GM12878 (cell line): ENCODE data around the gene RAD51B. TPM values are rescaled to one million over a fixed set of nuclear protein-coding genes. Genes with fewer than 3 reads are reported as not detected.
A peak's percentile ranks its signal among the peaks of the same experiment; 100 is the strongest.

ENCODE experiments used
- ATAC-seq: fragments of 200-7000 bp; cut with Tn5 transposase; 3 replicates; pipeline ENCODE4 v1.9.1; 2020; ENCODE audit warnings: mild to moderate bottlenecking, moderate library complexity
- BruUV-seq: library from RNA; stranded (reverse); fragments of 400-500 nt; replicated peaks from 2 replicates; lab custom pipeline; 2021; lab: Mats Ljungman, UMichigan
- CTCF ChIA-PET: fragments of 300-600 bp; sonication (Branson Sonifier 250); formaldehyde crosslinking; extraction: SDS; loops from one replicate; lab custom pipeline; 2021; ENCODE audit warnings: inconsistent platforms; lab: Yijun Ruan, JAX
- POLR2A ChIA-PET: fragments of 350-600 bp; formaldehyde crosslinking; extraction: SDS; loops from one replicate; lab custom pipeline; 2021; ENCODE audit warnings: inconsistent platforms; lab: Charles Lee
- RAD21 ChIA-PET: fragments of 300-600 bp; sonication (Branson Sonifier 250); formaldehyde crosslinking; loops from one replicate; lab custom pipeline; 2023; ENCODE audit warnings: antibody characterized with exemption; ENCODE audit not compliant: unreplicated experiment; lab: Charles Lee
- SMC1A ChIA-PET: fragments of 300-600 bp; sonication (Branson Sonifier 250); formaldehyde crosslinking; loops from one replicate; lab custom pipeline; 2023; ENCODE audit not compliant: unreplicated experiment, uncharacterized antibody; lab: Charles Lee
- DNase-seq: peaks from one replicate; pipeline ENCODE4 v3.0.0-alpha.2; 2011; ENCODE audit warnings: low read depth, low spot score
- FAIRE-seq: peaks from 3 replicates; lab custom pipeline; 2011; peaks lifted over from hg19 to GRCh38; lab: Jason Lieb, UNC
- H2AFZ ChIP-seq: 2 replicates; pipeline ENCODE4 v1.6.0; 2011; ENCODE audit warnings: low read depth, low read length, control low read depth; ENCODE audit not compliant: control insufficient read depth
- H3K27ac ChIP-seq: 2 replicates; pipeline ENCODE4 v1.5.1; 2011; ENCODE audit warnings: control low read depth; ENCODE audit not compliant: control insufficient read depth, insufficient read depth
- H3K27me3 ChIP-seq, 2 experiments: replicated peaks in 1 of 2; 2 replicates each; pipeline versions ENCODE4 v1.6.0 to v1.6.1; 2011; ENCODE audit warnings: low read length in 1 of 2; ENCODE audit not compliant: control insufficient read depth in 2 of 2, insufficient read depth in 2 of 2
- H3K36me3 ChIP-seq, 2 experiments: 2 replicates each; pipeline ENCODE4 v1.5.1; 2011; ENCODE audit warnings: low read length in 1 of 2; ENCODE audit not compliant: control insufficient read depth in 2 of 2, insufficient read depth in 2 of 2
- H3K4me1 ChIP-seq: 2 replicates; pipeline ENCODE4 v1.6.1; 2011; ENCODE audit warnings: mild to moderate bottlenecking, low read length, moderate library complexity, mixed read lengths; ENCODE audit not compliant: control insufficient read depth, insufficient read depth
- H3K4me2 ChIP-seq: 2 replicates; pipeline ENCODE4 v1.6.0; 2011; ENCODE audit warnings: control low read depth; ENCODE audit not compliant: control insufficient read depth, insufficient read depth
- H3K4me3 ChIP-seq: fragments of 200-600 bp; sonication (generic); 2 replicates; pipeline ENCODE4 v1.5.1; 2016
- H3K79me2 ChIP-seq: 2 replicates; pipeline ENCODE4 v1.6.0; 2011; ENCODE audit warnings: low read length; ENCODE audit not compliant: control insufficient read depth, insufficient read depth
- H3K9ac ChIP-seq: 2 replicates; pipeline ENCODE4 v1.8.0; 2011; ENCODE audit warnings: low read length, control low read depth, mixed read lengths; ENCODE audit not compliant: control insufficient read depth, insufficient read depth
- H3K9me3 ChIP-seq: replicated peaks from 3 replicates; pipeline ENCODE4 v1.5.1; 2011; ENCODE audit warnings: mild to moderate bottlenecking, low read length; ENCODE audit not compliant: control insufficient read depth, insufficient read depth
- H4K20me1 ChIP-seq: 2 replicates; pipeline ENCODE4 v1.6.0; 2011; ENCODE audit not compliant: control insufficient read depth, insufficient read depth
- IKZF1 ChIP-seq: fragments of 450-650 bp; conservative IDR thresholded peaks from 2 replicates; pipeline ENCODE4 v1.6.1; 2017; ENCODE audit warnings: antibody characterized with exemption, mild to moderate bottlenecking
- NR2C2 ChIP-seq: IDR thresholded peaks from 2 replicates; pipeline ENCODE4 v1.6.1; 2011; ENCODE audit warnings: borderline replicate concordance, low read depth; ENCODE audit not compliant: control insufficient read depth, insufficient read length
- PAX5 ChIP-seq: IDR thresholded peaks from 2 replicates; pipeline ENCODE4 v1.6.1; 2011; ENCODE audit warnings: low read depth, low read length, borderline replicate concordance
- RAD51 ChIP-seq: fragments of 450-650 bp; IDR thresholded peaks from 2 replicates; pipeline ENCODE4 v1.6.1; 2016; ENCODE audit warnings: moderate library complexity, mild to moderate bottlenecking, inconsistent platforms
- SRF ChIP-seq, 2 experiments: IDR thresholded peaks; 2 replicates each; pipeline ENCODE4 v1.6.1; 2011; ENCODE audit warnings: low read depth in 2 of 2, low read length in 2 of 2, mild to moderate bottlenecking in 1 of 2, moderate library complexity in 1 of 2
- WRNIP1 ChIP-seq: IDR thresholded peaks from 2 replicates; pipeline ENCODE4 v1.6.1; 2011; ENCODE audit warnings: low read depth, low read length, improper control_type of control experiment, borderline replicate concordance
- WGBS: methylation state at CpG from one replicate; pipeline ENCODE4 v1.1.6; 2016; ENCODE audit warnings: low lambda C conversion rate; ENCODE audit not compliant: insufficient replicate concordance, insufficient coverage; ENCODE audit errors: missing lambda C conversion rate; 5-methylcytosine and 5-hydroxymethylcytosine counted together
- in situ Hi-C: fragments of 300-500 bp; cut with MboI; formaldehyde crosslinking; loops from 9 replicates; pipeline ENCODE4 v1.14.3; 2018; ENCODE audit warnings: mixed read lengths
- intact Hi-C: fragments of 100-400 bp; cut with micrococcal nuclease; formaldehyde crosslinking; loops from one replicate; pipeline ENCODE4 v1.14.2; 2022; ENCODE audit not compliant: unreplicated experiment
- polyA plus RNA-seq, 11 experiments: library from polyadenylated mRNA; depleted of rRNA in 4 of 11; unstranded in 6 of 11; stranded (reverse) in 5 of 11; fragments of >200 nt; fragmentation: Nextera tagmentation in 4 of 11; fragmentation: Illumina TruSeq in 1 of 11; extraction: Ambion mirVana in 4 of 11; extraction: Trizol in 1 of 11; gene quantifications; 1 replicate in 1 of 11; 2 replicates in 10 of 11; pipeline versions ENCODE4 v1.2.1 to v1.2.3, GENCODE V29; 2011 to 2016; ENCODE audit warnings: inconsistent platforms in 2 of 11, missing spikeins in 2 of 11, low read depth in 1 of 11
- total RNA-seq, 4 experiments: library from RNA; depleted of rRNA in 3 of 4; stranded (reverse); fragments of >200 nt in 3 of 4; fragmentation: Illumina TruSeq in 1 of 4; extraction: Trizol in 1 of 4; gene quantifications; 2 replicates each; pipeline versions ENCODE4 v1.2.1 to v1.2.3, GENCODE V29; 2013 to 2021
- TF ChIP-seq, protein P1 (sequence below): fragments of 450-650 bp; IDR thresholded peaks from 2 replicates; pipeline ENCODE4 v1.6.1; 2017; ENCODE audit warnings: mild to moderate bottlenecking, moderate library complexity

RAD51B gene
- total and polyA plus RNA-seq, 10 of the 15 experiments (the other 5 are each of a cell fraction or from before 2014, with no cell fraction given): 9.8 to 26.8 (median 21.3) TPM

DNA sequence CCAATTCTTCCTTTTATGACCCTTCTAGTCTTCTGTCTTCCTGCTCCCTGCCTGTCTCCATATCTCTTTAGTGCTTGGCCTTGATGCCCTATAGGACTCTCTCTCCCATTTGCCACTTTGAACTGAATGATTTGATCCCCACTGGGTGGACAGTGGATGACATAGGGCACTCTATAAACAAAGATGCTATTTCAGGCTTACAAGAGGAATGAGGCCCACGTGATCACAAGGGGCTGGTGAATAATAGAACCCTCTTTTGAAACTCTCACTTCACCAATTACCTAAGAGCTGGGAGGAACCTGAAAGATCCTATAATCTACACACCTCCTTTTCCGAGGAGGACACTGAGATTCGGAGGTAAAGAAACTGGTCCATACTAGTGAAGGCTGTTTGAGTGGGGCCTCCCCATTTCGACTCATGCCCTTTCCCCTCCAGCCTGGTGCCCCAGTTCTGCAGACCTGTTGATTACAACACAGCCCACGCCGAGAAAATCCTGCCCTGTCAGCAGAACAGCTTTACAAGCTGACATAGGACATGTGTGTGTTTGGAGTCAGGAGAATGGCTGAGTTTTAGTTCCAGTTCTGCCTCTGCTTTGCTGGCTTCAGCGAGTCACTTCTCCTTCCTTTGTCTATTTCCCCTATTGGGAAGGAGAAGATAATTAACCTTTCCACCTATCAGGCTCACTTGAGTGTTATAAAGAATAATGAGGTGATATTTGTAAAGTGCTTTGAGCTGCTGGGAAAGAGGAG lies 573.0 kb downstream of the RAD51B start:
- SMC1A ChIA-PET: interaction anchor here (0.8 to 4.3 kb wide), 6 partner anchors 9 to 143 kb away, joined by 3 to 23 read pairs (median 3); no protein-coding TSS in a partner anchor
- DNase-seq: no peak
- H3K4me2 ChIP-seq: no peak overlapping the region
- RAD21 ChIA-PET: interaction anchor here (0.6 to 1.6 kb wide), 4 partner anchors 9 to 114 kb away, joined by 4 to 6 read pairs (median 4); no protein-coding TSS in a partner anchor
- no peaks in the 10 kb centered on the region for H3K27me3 ChIP-seq
- CTCF ChIA-PET: interaction anchor here (1.4 kb wide), 1 partner anchor 9 kb away, joined by 9 read pairs; no protein-coding TSS in a partner anchor
- POLR2A ChIA-PET: interaction anchor here (0.9 to 1.1 kb wide), 3 partner anchors 10 to 72 kb away, joined by 3 to 4 read pairs (median 3); no protein-coding TSS in a partner anchor
- no peaks in the 10 kb centered on the region for H3K9me3 ChIP-seq
- intact Hi-C loops (no loop called here), in situ Hi-C loops (no loop called here)
- 68% methylated on average over 7 of the region's 7 CpGs for WGBS
- BruUV-seq: no TSS peak
- H4K20me1 ChIP-seq: no peaks in the 10 kb centered on the region
- H3K4me1 ChIP-seq: peaks cover 22% of the 10 kb centered on the region
- no peak overlapping the region for H3K4me3 ChIP-seq
- no peak; the same call in 1 of the 3 replicates for ATAC-seq
- no peak overlapping the region for H3K27ac ChIP-seq
- no peak for TF ChIP-seq PAX5
- TF ChIP-seq SRF (IDR thresholded peaks at IDR 0.05; ENCODE audit: low read depth in 2 of 2, low read length in 2 of 2): no peak
- TF ChIP-seq WRNIP1: no peak
- TF ChIP-seq IKZF1: no peak
- TF ChIP-seq, protein P1, sequence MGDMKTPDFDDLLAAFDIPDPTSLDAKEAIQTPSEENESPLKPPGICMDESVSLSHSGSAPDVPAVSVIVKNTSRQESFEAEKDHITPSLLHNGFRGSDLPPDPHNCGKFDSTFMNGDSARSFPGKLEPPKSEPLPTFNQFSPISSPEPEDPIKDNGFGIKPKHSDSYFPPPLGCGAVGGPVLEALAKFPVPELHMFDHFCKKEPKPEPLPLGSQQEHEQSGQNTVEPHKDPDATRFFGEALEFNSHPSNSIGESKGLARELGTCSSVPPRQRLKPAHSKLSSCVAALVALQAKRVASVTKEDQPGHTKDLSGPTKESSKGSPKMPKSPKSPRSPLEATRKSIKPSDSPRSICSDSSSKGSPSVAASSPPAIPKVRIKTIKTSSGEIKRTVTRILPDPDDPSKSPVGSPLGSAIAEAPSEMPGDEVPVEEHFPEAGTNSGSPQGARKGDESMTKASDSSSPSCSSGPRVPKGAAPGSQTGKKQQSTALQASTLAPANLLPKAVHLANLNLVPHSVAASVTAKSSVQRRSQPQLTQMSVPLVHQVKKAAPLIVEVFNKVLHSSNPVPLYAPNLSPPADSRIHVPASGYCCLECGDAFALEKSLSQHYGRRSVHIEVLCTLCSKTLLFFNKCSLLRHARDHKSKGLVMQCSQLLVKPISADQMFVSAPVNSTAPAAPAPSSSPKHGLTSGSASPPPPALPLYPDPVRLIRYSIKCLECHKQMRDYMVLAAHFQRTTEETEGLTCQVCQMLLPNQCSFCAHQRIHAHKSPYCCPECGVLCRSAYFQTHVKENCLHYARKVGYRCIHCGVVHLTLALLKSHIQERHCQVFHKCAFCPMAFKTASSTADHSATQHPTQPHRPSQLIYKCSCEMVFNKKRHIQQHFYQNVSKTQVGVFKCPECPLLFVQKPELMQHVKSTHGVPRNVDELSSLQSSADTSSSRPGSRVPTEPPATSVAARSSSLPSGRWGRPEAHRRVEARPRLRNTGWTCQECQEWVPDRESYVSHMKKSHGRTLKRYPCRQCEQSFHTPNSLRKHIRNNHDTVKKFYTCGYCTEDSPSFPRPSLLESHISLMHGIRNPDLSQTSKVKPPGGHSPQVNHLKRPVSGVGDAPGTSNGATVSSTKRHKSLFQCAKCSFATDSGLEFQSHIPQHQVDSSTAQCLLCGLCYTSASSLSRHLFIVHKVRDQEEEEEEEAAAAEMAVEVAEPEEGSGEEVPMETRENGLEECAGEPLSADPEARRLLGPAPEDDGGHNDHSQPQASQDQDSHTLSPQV: no peak
- no peak for TF ChIP-seq NR2C2
- TF ChIP-seq RAD51: peak; percentile 37; the same call in 1 of the 2 replicates
- H2AFZ ChIP-seq: no peak overlapping the region
- no peak for FAIRE-seq
- H3K36me3 ChIP-seq: no peaks in the 10 kb centered on the region
- no peaks in the 10 kb centered on the region for H3K79me2 ChIP-seq
- no peak overlapping the region for H3K9ac ChIP-seq
